Measurements from ENCODE around the gene NFAM1. TPM values are rescaled to one million over a fixed set of nuclear protein-coding genes. Genes with fewer than 3 reads are reported as not detected.

The NFAM1 gene
- total and polyA plus RNA-seq, 9 donors = 0.36 to 3.5 (median 0.91) TPM

GRCh38 chr22:42425337-42425988, 6.7 kb downstream of the NFAM1 start:
- Histone ChIP-seq H3K4me1 (ENCODE audit: insufficient read depth) (no peaks in the 10 kb centered on the region), H3K27me3 (no peaks in the 10 kb centered on the region), H3K4me3 (no peak overlapping the region), H3K27ac (no peak overlapping the region), H3K36me3 (no peaks in the 10 kb centered on the region), H3K9me3 (no peaks in the 10 kb centered on the region)
- 76 to 80% (median 78%) methylated on average over 12 of the region's 12 CpGs for WGBS, 3 donors
- intact Hi-C loops (cut with DNase I) = no loop called here
- TF ChIP-seq EP300 (IDR thresholded peaks at IDR 0.05) = no peak
- TF ChIP-seq POLR2A (IDR thresholded peaks at IDR 0.05) = no peak
- no peak for TF ChIP-seq CTCF (IDR thresholded peaks at IDR 0.05)
- no peak for DNase-seq

- no peaks in the 10 kb centered on the region for H3K4me1 ChIP-seq (ENCODE audit: insufficient read depth)
- no peak for DNase-seq
- no peaks in the 10 kb centered on the region for H3K27me3 ChIP-seq
- H3K9me3 ChIP-seq = no peaks in the 10 kb centered on the region
- WGBS, 3 donors = 77 to 80% (median 79%) methylated on average over 18 of the region's 18 CpGs
- no peak overlapping the region for H3K4me3 ChIP-seq
- H3K36me3 ChIP-seq = no peaks in the 10 kb centered on the region
- H3K27ac ChIP-seq = no peak overlapping the region
- intact Hi-C loops (cut with DNase I) = no loop called here
- no peak for TF ChIP-seq EP300 (IDR thresholded peaks at IDR 0.05)
- no peak for TF ChIP-seq CTCF (IDR thresholded peaks at IDR 0.05)
- no peak for TF ChIP-seq POLR2A (IDR thresholded peaks at IDR 0.05)
Measured at GRCh38 chr22:42419243-42419881, 12.8 kb downstream of the NFAM1 start.

GRCh38 chr22:42418811-42419242, 13.4 kb downstream of the NFAM1 start:
- no peak for DNase-seq
- Histone ChIP-seq H3K27ac (no peak overlapping the region), H3K36me3 (no peaks in the 10 kb centered on the region), H3K4me3 (no peak overlapping the region), H3K27me3 (no peaks in the 10 kb centered on the region), H3K9me3 (no peaks in the 10 kb centered on the region), H3K4me1 (ENCODE audit: insufficient read depth) (no peaks in the 10 kb centered on the region)
- intact Hi-C loops (cut with DNase I) = no loop called here
- WGBS, 3 donors = 50 to 68% (median 61%) methylated on average over 12 of the region's 12 CpGs
- TF ChIP-seq CTCF (IDR thresholded peaks at IDR 0.05) = no peak

- 76 to 84% (median 77%) methylated on average over 11 of the region's 11 CpGs for WGBS, 3 donors
- Histone ChIP-seq H3K9me3 (no peaks in the 10 kb centered on the region), H3K4me1 (ENCODE audit: insufficient read depth) (no peaks in the 10 kb centered on the region), H3K36me3 (no peaks in the 10 kb centered on the region), H3K27ac (no peak overlapping the region), H3K27me3 (no peaks in the 10 kb centered on the region), H3K4me3 (no peak overlapping the region)
- no peak for DNase-seq
- no peak for TF ChIP-seq CTCF (IDR thresholded peaks at IDR 0.05)
- TF ChIP-seq EP300 (IDR thresholded peaks at IDR 0.05) = no peak
- TF ChIP-seq POLR2A (IDR thresholded peaks at IDR 0.05) = no peak
- intact Hi-C loops (cut with DNase I) = no loop called here
Measured at GRCh38 chr22:42417645-42418305, 14.4 kb downstream of the NFAM1 start.
